H9 (cell line): ENCODE data around the gene MX1. TPM values are rescaled to one million over a fixed set of nuclear protein-coding genes. Genes with fewer than 3 reads are reported as not detected.

ENCODE experiments used
- DNase-seq: peaks from one replicate; pipeline ENCODE4 v3.0.0-alpha.2; 2017
- H2AFZ ChIP-seq: one replicate; pipeline ENCODE4 v1.6.1; 2013; ENCODE audit warnings: mild to moderate bottlenecking, low read length, control low read depth, moderate library complexity
- H2AK5ac ChIP-seq: 2 replicates; pipeline ENCODE4 v1.6.1; 2013; ENCODE audit warnings: low read length, control low read depth, mixed read lengths; ENCODE audit not compliant: insufficient read length
- H2BK120ac ChIP-seq: one replicate; pipeline ENCODE4 v1.6.1; 2013; ENCODE audit warnings: low read depth, mild to moderate bottlenecking, low read length, control low read depth, inconsistent platforms; ENCODE audit not compliant: poor library complexity, severe bottlenecking
- H2BK12ac ChIP-seq: 2 replicates; pipeline ENCODE4 v1.6.1; 2013; ENCODE audit warnings: low read length, control low read depth, mixed read lengths, low read depth; ENCODE audit not compliant: insufficient read length
- H2BK15ac ChIP-seq: 2 replicates; pipeline ENCODE4 v1.6.1; 2013; ENCODE audit warnings: low read depth, low read length, control low read depth
- H2BK20ac ChIP-seq: one replicate; pipeline ENCODE4 v1.6.1; 2013; ENCODE audit warnings: low read depth, mild to moderate bottlenecking, low read length, control low read depth, inconsistent platforms; ENCODE audit not compliant: poor library complexity, severe bottlenecking
- H2BK5ac ChIP-seq: 2 replicates; pipeline ENCODE4 v1.6.1; 2013; ENCODE audit warnings: low read length, control low read depth, mixed read lengths; ENCODE audit not compliant: insufficient read length
- H3K14ac ChIP-seq: 2 replicates; pipeline ENCODE4 v1.6.1; 2013; ENCODE audit warnings: low read length, control low read depth; ENCODE audit not compliant: insufficient read depth
- H3K18ac ChIP-seq: 2 replicates; pipeline ENCODE4 v1.6.1; 2013; ENCODE audit warnings: low read depth, mild to moderate bottlenecking, mixed read lengths, low read length, control low read depth; ENCODE audit not compliant: insufficient read length
- H3K23ac ChIP-seq: 2 replicates; pipeline ENCODE4 v1.6.1; 2013; ENCODE audit warnings: low read length, control low read depth, mixed read lengths, low read depth; ENCODE audit not compliant: insufficient read length
- H3K23me2 ChIP-seq: 2 replicates; pipeline ENCODE4 v1.6.1; 2013; ENCODE audit warnings: low read depth, mild to moderate bottlenecking, mixed read lengths, low read length, control low read depth; ENCODE audit not compliant: insufficient read length, poor library complexity, severe bottlenecking
- H3K27ac ChIP-seq: 2 replicates; pipeline ENCODE4 v1.5.1; 2013; ENCODE audit warnings: low read length, control low read depth, mixed read lengths, low read depth; ENCODE audit not compliant: insufficient read length
- H3K27me3 ChIP-seq: 2 replicates; pipeline ENCODE4 v1.6.1; 2013; ENCODE audit warnings: low read length, control low read depth, inconsistent platforms; ENCODE audit not compliant: insufficient read depth
- H3K4ac ChIP-seq: 2 replicates; pipeline ENCODE4 v1.6.1; 2013; ENCODE audit warnings: low read depth, mild to moderate bottlenecking, control low read depth, inconsistent platforms, low read length, moderate library complexity
- H3K4me1 ChIP-seq: 2 replicates; pipeline ENCODE4 v1.6.1; 2013; ENCODE audit warnings: low read length, control low read depth, inconsistent platforms; ENCODE audit not compliant: insufficient read depth
- H3K4me2 ChIP-seq: 2 replicates; pipeline ENCODE4 v1.6.1; 2013; ENCODE audit warnings: low read length, control low read depth, mixed read lengths; ENCODE audit not compliant: insufficient read length, insufficient read depth
- H3K56ac ChIP-seq: 2 replicates; pipeline ENCODE4 v1.6.1; 2013; ENCODE audit warnings: low read depth, mild to moderate bottlenecking, mixed read lengths, low read length, control low read depth; ENCODE audit not compliant: insufficient read length
- H3K79me1 ChIP-seq: 2 replicates; pipeline ENCODE4 v1.6.1; 2013; ENCODE audit warnings: low read depth, mild to moderate bottlenecking, moderate library complexity, low read length, control low read depth, inconsistent platforms; ENCODE audit not compliant: insufficient read depth, poor library complexity, severe bottlenecking
- H3K79me2 ChIP-seq: 2 replicates; pipeline ENCODE4 v1.6.1; 2013; ENCODE audit warnings: low read length, control low read depth, inconsistent platforms; ENCODE audit not compliant: insufficient read depth
- H3K9ac ChIP-seq: 2 replicates; pipeline ENCODE4 v1.6.1; 2013; ENCODE audit warnings: low read length, control low read depth, mixed read lengths; ENCODE audit not compliant: insufficient read length; ENCODE audit errors: extremely low read depth
- H3K9me3 ChIP-seq: one replicate; pipeline ENCODE4 v1.6.1; 2013; ENCODE audit warnings: low read depth, low read length, inconsistent platforms; ENCODE audit not compliant: control insufficient read depth
- H3T11ph ChIP-seq: one replicate; pipeline ENCODE4 v1.6.1; 2013; ENCODE audit warnings: mild to moderate bottlenecking, low read length, control low read depth, inconsistent platforms
- H4K20me1 ChIP-seq: one replicate; pipeline ENCODE4 v1.6.1; 2013; ENCODE audit not compliant: control insufficient read depth, insufficient read length, insufficient read depth
- H4K5ac ChIP-seq: 2 replicates; pipeline ENCODE4 v1.6.1; 2013; ENCODE audit warnings: low read depth, mild to moderate bottlenecking, mixed read lengths, low read length, control low read depth; ENCODE audit not compliant: insufficient read length
- H4K8ac ChIP-seq: replicated peaks from 2 replicates; pipeline ENCODE4 v1.6.1; 2013; ENCODE audit warnings: low read length, control low read depth, mixed read lengths, low read depth; ENCODE audit not compliant: insufficient read length
- H4K91ac ChIP-seq: 2 replicates; pipeline ENCODE4 v1.6.1; 2013; ENCODE audit warnings: low read depth, mild to moderate bottlenecking, moderate library complexity, mixed read lengths, low read length, control low read depth; ENCODE audit not compliant: insufficient read length
- H3K27ac Mint-ChIP-seq, 3 experiments: 2 replicates in 2 of 3; 3 replicates in 1 of 3; pipeline ENCODE4 v1.8.0; 2020 to 2021; ENCODE audit warnings: mixed read lengths in 3 of 3, mild to moderate bottlenecking in 1 of 3, moderate library complexity in 1 of 3
- H3K27me3 Mint-ChIP-seq: 2 replicates; pipeline ENCODE4 v1.8.0; 2021; ENCODE audit warnings: low read depth, mild to moderate bottlenecking, moderate library complexity, mixed read lengths
- H3K36me3 Mint-ChIP-seq, 3 experiments: 2 replicates in 2 of 3; 3 replicates in 1 of 3; pipeline ENCODE4 v1.8.0; 2020 to 2021; ENCODE audit warnings: low read depth in 3 of 3, mixed read lengths in 3 of 3; ENCODE audit not compliant: insufficient read depth in 1 of 3
- H3K4me1 Mint-ChIP-seq, 2 experiments: 2 replicates each; pipeline ENCODE4 v1.8.0; 2020; ENCODE audit warnings: mixed read lengths in 2 of 2
- H3K4me3 Mint-ChIP-seq, 2 experiments: 2 replicates in 1 of 2; 3 replicates in 1 of 2; pipeline ENCODE4 v1.8.0; 2020 to 2021; ENCODE audit warnings: mild to moderate bottlenecking in 2 of 2, mixed read lengths in 2 of 2, moderate library complexity in 1 of 2
- H3K9me3 Mint-ChIP-seq, 2 experiments: 2 replicates in 1 of 2; 3 replicates in 1 of 2; pipeline ENCODE4 v1.8.0; 2020; ENCODE audit warnings: mild to moderate bottlenecking in 2 of 2, mixed read lengths in 2 of 2, moderate library complexity in 1 of 2
- WGBS: extraction: QIAGEN DNeasy Blood & Tissue Kit; methylation state at CpG from one replicate; pipeline ENCODE4 v1.1.7; 2013; ENCODE audit warnings: missing lambda C conversion rate, low lambda C conversion rate, mixed read lengths; ENCODE audit not compliant: insufficient read length; ENCODE audit errors: extremely low coverage; 5-methylcytosine and 5-hydroxymethylcytosine counted together
- total RNA-seq: library from RNA; stranded (reverse); gene quantifications from 2 replicates; pipeline ENCODE4 v1.2.1, GENCODE V29; 2021
- TF ChIP-seq, protein P1 (sequence below): fragments of 200-600 bp; sonication (generic); conservative IDR thresholded peaks from 3 replicates; pipeline ENCODE4 v1.8.0; 2021; ENCODE audit warnings: antibody characterized with exemption, mild to moderate bottlenecking

The MX1 gene
- total RNA-seq, 1 experiment from 2014 or later = 6.3 TPM

DNA sequence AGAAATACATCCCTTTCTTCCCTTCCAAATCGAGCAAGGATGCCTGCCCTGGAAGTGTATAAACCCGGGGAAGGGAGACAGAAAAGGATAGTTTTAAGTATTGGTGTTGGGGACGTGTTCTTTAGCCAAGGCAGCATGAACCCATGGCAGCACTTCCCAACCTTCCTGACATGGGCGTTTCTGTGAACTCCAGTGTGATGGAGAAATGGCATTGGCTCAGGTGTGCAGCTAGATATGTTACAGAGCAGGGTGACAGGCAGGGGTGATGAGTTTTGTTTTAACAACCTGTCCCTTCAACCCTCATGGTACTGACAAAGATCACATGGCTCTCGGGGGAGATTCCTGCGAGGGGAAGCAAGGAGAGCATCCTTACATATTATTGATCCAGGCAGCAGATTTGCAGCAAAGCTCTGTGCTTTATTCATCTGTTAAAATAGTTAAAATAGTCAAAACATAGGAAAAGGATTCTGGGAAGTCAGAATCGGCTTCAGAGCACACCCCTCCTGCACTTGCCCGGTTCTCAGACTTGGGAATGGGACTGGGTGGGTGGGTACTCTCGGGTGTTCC is 4.0 kb downstream of the MX1 start:
- H3K56ac ChIP-seq = no peak overlapping the region
- no peaks in the 10 kb centered on the region for H3K79me1 ChIP-seq
- H3K4ac ChIP-seq = no peak overlapping the region
- no peak for DNase-seq
- peaks cover 5% of the 10 kb centered on the region; the same call in 1 of the 2 replicates for H3K4me1 ChIP-seq
- no peak overlapping the region for H4K5ac ChIP-seq
- H2BK15ac ChIP-seq = no peak overlapping the region
- H3K14ac ChIP-seq = no peak overlapping the region
- H3K23ac ChIP-seq = no peak overlapping the region
- H4K20me1 ChIP-seq = no peaks in the 10 kb centered on the region
- H3K9me3 ChIP-seq = no peaks in the 10 kb centered on the region
- TF ChIP-seq, protein P1, sequence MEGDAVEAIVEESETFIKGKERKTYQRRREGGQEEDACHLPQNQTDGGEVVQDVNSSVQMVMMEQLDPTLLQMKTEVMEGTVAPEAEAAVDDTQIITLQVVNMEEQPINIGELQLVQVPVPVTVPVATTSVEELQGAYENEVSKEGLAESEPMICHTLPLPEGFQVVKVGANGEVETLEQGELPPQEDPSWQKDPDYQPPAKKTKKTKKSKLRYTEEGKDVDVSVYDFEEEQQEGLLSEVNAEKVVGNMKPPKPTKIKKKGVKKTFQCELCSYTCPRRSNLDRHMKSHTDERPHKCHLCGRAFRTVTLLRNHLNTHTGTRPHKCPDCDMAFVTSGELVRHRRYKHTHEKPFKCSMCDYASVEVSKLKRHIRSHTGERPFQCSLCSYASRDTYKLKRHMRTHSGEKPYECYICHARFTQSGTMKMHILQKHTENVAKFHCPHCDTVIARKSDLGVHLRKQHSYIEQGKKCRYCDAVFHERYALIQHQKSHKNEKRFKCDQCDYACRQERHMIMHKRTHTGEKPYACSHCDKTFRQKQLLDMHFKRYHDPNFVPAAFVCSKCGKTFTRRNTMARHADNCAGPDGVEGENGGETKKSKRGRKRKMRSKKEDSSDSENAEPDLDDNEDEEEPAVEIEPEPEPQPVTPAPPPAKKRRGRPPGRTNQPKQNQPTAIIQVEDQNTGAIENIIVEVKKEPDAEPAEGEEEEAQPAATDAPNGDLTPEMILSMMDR = no peak
- H4K8ac ChIP-seq = no peak overlapping the region
- H2BK12ac ChIP-seq = no peak overlapping the region
- WGBS = no CpG with 5 or more reads among the region's 9 CpGs
- no peaks in the 10 kb centered on the region for H3K79me2 ChIP-seq
- H3K9ac ChIP-seq = no peak overlapping the region
- Mint-ChIP-seq H3K4me1 (peaks cover 25 to 28% of the 10 kb centered on the region in 2 experiments), H3K36me3 (peaks cover 0 to 16% (median 0%) of the 10 kb centered on the region in 3 experiments; a peak in 5 of 7 replicates), H3K4me3 (no peak overlapping the region), H3K9me3 (peaks cover 0 to 2% of the 10 kb centered on the region in 2 experiments; a peak in 3 of 5 replicates), H3K27ac (no peak overlapping the region), H3K27me3 (peaks cover 34% of the 10 kb centered on the region)
- H3K27me3 ChIP-seq = peaks cover 2% of the 10 kb centered on the region; the same call in 1 of the 2 replicates
- no peak overlapping the region for H2AFZ ChIP-seq
- H2BK120ac ChIP-seq = no peak overlapping the region
- peaks cover 7% of the 10 kb centered on the region for H3K23me2 ChIP-seq
- H3K4me2 ChIP-seq = no peak overlapping the region
- H3K27ac ChIP-seq = no peak overlapping the region
- H2BK20ac ChIP-seq = no peak overlapping the region
- H3T11ph ChIP-seq = no peak overlapping the region
- H2BK5ac ChIP-seq = no peak overlapping the region
- no peak overlapping the region for H3K18ac ChIP-seq
- H2AK5ac ChIP-seq = no peak overlapping the region
- H4K91ac ChIP-seq = no peak overlapping the region
